COR-L47 (cell line): Measurements from ENCODE around the gene PLEKHA7.
"Not testable (repeated sequence)": the region's sequence is repeated elsewhere in the genome, so short reads cannot be mapped to it uniquely, and the experiment has no call there.

Experiments
- DNase-seq: peaks from one replicate; lab custom pipeline; 2025; lab: John Stamatoyannopoulos, UW

Gene PLEKHA7

DNA sequence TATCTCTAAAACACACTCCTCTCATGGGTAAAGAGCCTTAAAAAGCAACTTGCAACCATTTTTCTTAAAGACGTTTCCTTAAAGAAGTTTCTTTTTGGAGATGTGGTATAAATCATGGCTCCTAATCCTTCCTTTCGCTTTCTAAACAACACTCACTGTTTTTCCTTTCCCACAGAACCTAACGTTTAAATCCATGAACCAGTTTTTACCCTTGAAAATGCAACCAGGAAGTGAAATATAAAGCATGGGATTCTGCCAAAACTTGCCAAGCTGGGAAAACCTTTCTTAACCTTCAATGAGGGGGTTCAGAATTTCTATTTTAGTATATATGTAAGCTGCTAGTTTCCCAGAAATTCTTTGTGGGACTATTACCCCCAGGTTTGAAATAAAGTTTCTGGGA is 8.6 kb downstream of the PLEKHA7 start:
- DNase-seq: no peak

DNA sequence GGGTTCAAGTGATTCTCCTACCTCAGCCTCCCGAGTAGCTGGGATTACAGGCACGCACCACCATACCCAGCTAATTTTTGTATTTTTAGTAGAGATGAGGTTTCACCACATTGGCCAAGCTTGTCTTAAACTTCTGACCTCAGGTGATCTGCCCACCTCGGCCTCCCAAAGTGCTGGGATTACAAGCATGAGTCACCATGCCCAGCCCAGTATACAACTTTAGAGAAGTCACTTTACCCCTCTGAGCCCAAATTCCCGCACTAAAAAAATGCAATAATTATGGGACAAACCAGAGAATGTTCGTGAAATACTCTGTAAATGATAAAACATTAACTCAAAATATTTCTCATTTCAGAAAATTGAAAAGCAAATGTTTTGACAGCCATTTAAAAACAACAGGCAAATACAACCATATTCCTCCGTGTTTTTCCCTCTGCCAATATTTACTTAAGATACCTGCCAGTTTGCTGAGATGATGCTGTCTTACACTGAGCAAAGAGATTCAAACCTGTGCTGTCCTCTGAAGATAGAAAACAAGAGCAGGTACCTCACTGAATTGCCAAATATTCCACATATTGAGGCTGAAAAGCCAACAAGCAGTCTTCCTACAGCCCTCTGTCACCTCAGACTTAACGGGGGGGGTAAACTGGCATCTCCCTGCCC is 9.6 kb downstream of the PLEKHA7 start:
- DNase-seq: no peak

- DNase-seq: no peak
Measured at GRCh38 chr11:17003426-17003825, 10.8 kb downstream of the PLEKHA7 start.

DNA sequence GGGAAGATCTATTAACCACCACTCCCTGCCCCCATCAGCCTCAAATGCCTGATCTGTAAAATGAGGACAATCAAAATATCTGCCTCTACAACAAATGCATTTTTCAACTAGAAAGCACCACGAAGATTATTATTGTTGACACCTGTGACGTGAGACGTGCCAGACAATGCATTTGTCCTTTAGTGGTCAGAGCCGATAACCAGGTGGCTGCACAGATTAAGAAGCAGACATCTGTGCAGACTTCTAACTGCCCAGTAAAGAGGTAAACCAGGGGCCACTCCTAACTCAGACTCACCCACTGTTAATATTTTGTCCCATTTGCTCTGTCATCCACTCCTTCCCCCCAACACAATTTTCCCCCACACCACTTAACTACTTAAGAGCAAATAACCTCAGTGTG is 11.7 kb downstream of the PLEKHA7 start:
- no peak for DNase-seq

DNA sequence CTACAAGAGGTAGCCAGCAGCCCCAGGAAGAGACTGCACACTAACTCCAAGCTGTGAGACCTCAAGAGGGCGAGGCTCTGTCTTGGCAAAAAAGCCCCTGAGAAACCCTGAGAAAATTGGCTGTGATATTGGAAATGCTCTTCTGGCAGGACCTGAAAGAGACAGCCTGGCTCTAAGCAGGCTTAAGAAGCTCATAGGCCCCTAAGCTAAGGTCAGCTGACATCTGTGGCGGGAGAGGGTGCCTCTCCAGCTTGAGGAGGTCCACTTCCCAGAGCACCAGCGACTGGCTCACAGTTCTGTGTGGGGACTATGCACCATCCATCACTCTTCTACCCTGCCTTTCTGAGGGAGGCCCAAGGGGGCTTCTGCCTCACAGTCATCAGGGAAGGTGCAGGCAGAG is 12.4 kb downstream of the PLEKHA7 start:
- no peak for DNase-seq

GRCh38 chr11:17000987-17001386 is 13.2 kb downstream of the PLEKHA7 start:
- DNase-seq: no peak

- not testable (repeated sequence) for DNase-seq
Measured at GRCh38 chr11:17000253-17000652, 14.0 kb downstream of the PLEKHA7 start.

- DNase-seq: no peak
Measured at GRCh38 chr11:16999116-16999515, 15.1 kb downstream of the PLEKHA7 start.

DNA sequence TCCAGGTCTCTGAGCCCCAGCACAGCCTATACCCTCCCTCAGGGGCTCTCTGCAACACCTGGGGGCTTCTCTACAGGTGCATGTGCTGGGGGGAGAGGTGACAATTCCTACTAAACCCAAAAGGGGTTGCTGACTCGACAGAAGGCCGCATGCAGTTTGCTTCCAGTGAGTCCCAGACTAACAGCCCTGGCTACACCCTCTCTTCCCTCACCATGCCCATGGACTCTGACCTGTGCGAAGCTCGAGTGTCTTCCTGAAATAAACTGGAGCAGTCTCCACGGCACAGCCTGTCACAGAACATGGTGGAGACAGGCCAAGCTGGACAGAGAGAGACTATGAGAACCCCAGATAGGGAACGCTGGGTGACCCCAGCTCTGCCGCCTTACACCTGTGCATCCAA is 16.6 kb downstream of the PLEKHA7 start:
- no peak for DNase-seq

- DNase-seq: no peak
Measured at GRCh38 chr11:16993495-16993894, 20.7 kb downstream of the PLEKHA7 start.

GRCh38 chr11:16992846-16993245 is 21.4 kb downstream of the PLEKHA7 start:
- no peak for DNase-seq

DNA sequence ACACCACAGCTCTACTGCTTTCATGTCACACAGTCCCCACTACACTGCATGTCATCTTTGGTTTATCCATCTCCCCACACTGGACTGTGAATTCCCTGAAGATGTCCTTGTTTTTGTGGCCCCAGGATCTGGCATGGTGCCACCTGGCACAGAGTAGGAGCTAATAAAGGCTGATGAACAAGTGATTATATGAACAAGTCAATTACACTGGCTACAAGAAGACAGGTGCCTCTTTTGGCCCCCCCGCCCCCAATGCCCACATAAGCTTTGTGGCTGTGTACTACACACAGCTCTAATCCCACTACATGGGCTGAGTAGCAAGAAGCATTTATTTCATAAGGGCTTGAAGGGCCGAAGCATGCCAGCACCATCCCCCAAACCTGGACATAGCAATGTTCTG is 24.7 kb downstream of the PLEKHA7 start:
- DNase-seq: peak; percentile 94

GRCh38 chr11:16987205-16987568 is 27.0 kb downstream of the PLEKHA7 start:
- no peak for DNase-seq

- peak; percentile 34 for DNase-seq
Measured at GRCh38 chr11:16986434-16987204, 27.6 kb downstream of the PLEKHA7 start.

GRCh38 chr11:16985297-16985696 is 28.9 kb downstream of the PLEKHA7 start:
- no peak for DNase-seq

DNA sequence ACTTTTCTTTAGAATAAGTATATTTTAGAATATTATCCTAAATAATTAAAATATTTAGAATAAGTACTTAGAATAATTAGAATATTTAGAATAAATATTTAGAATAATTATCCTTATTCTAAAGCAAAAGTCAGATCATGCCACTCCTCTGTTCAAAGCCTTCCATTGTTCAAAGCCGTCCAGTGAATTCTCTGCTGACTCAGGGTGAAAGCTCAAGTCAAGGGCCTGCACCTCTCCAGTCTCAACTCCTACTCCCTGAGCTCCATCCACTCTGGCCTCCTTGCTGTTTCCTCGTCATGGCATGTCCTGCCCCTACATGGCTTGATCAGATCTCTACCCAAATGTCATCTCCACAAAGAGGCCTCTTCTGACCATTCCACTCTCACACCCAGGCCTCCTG is 30.0 kb downstream of the PLEKHA7 start:
- no peak for DNase-seq

DNA sequence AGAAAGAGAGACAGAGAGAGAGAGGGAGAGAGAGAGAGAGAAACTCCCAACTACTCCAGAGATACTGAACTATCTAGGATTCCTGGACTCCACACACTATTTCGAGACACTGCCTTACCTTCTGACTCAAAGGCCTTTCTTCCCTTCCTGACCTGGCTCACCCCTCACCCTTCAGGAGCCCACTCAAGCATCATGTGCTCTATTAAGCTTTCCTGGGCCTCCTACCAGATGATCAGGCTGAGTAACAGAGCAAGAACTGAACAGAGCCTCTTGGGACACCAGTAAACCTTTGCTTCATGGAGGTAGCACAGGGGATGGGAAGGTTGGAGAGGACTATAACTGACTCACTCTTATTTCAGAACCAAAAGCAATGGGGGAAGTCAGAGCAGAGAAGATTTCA is 31.4 kb downstream of the PLEKHA7 start:
- no peak for DNase-seq

DNA sequence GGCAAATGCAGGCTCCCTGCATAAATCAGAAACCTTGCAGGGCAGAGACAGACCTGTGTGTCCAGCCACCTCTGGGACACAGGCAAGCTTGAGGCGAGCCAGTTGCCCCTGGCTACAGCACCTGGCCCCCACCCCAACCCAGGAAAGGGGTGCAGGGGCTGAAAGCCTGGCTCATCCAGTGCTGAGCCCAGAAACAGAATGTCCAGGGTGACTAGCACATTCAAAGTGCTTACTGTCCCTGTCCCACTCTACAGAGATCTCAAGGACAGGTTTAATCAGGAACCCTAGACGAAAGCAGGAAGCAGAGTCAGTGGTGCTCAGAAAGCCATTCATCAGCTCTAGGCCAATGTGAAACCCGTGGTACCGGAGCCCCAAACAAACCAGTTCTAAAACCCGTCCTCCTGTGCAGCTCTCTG is 31.9 kb downstream of the PLEKHA7 start:
- no peak for DNase-seq

GRCh38 chr11:16981651-16982194 is 32.5 kb downstream of the PLEKHA7 start:
- DNase-seq: no peak

GRCh38 chr11:16979703-16980622 is 34.3 kb downstream of the PLEKHA7 start:
- no peak for DNase-seq

GRCh38 chr11:16977994-16978315 is 36.3 kb downstream of the PLEKHA7 start:
- peak; percentile 23 for DNase-seq

DNA sequence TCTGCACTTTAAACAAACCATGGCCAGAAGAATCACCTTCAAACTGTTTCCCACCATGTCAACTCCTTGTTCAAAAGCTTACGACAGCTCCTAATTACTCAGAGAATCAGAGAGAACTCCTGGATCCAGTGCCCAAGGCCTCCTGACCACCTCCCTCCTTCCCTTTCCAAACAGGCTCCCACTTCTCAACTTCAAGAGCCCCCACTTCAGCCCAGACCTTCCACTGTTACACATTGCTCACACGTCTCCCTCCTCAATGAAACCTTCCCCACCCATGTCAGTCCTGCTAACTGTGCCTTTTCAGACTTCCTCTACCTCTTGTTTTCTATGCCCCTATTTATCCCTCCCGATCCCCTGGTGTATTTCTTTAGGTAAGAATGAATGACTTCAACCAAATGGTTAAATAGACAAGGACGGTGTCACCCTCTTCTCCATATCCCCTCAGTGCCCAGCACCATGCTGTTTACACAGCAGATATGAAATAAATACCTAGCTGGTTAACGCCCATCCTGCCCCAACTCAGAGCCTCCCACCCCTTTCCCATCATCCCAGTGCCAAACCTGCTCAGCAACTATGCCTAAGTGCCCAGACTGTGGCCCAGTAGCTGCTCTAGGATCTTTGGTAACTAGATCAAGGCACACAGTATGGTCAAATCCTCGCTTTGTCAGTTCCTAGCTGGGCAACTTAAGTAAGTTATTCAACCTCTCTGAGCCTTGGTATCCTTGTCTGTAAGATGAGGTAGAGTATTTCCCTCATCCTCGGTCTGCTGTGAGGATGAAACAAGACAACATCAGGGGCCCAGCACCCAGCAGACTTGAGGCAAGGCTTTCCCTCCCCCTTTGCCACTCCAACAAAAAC is 36.8 kb downstream of the PLEKHA7 start:
- no peak for DNase-seq
